Adrenal gland (tissue), 12 donors: ENCODE measurements around the gene ZMYND10. TPM values are rescaled to one million over a fixed set of nuclear protein-coding genes. Genes with fewer than 3 reads are reported as not detected.

ENCODE experiments used
- DNase-seq, 7 donors: peaks; one replicate each; pipeline ENCODE4 v3.0.0-alpha.2; 2019 to 2020
- H3K27ac ChIP-seq, 5 donors: fragments of 200-600 bp; sonication (generic) in 4 of 5; 1 replicate in 3 of 5; 2 replicates in 2 of 5; pipeline versions ENCODE4 v1.5.1 to v1.8.0; 2016 to 2020; ENCODE audit warnings: mild to moderate bottlenecking in 1 of 5
- H3K27me3 ChIP-seq: fragments of 200-600 bp; 2 replicates; pipeline ENCODE4 v1.8.0; 2021
- H3K36me3 ChIP-seq, 2 donors: fragments of 200-600 bp; replicated peaks in 1 of 2; 1 replicate in 1 of 2; 2 replicates in 1 of 2; pipeline versions ENCODE4 v1.5.1 to v1.8.0; 2018 to 2022
- H3K4me1 ChIP-seq, 2 donors: fragments of 200-600 bp; replicated peaks in 1 of 2; 1 replicate in 1 of 2; 2 replicates in 1 of 2; pipeline versions ENCODE4 v1.5.1 to v1.8.0; 2018 to 2021
- H3K4me3 ChIP-seq, 4 donors: fragments of 200-600 bp; sonication (generic) in 3 of 4; one replicate each; pipeline ENCODE4 v1.5.1; 2016 to 2018
- H3K9me3 ChIP-seq, 3 donors: fragments of 200-600 bp; sonication (generic) in 1 of 3; replicated peaks in 1 of 3; 1 replicate in 2 of 3; 2 replicates in 1 of 3; pipeline versions ENCODE4 v1.5.1 to v1.8.0; 2016 to 2021
- POLR2A ChIP-seq, 2 donors: fragments of 450-650 bp; IDR thresholded peaks; one replicate each; pipeline ENCODE4 v1.6.1; 2017; ENCODE audit warnings: antibody characterized with exemption in 2 of 2, mild to moderate bottlenecking in 2 of 2, moderate library complexity in 1 of 2
- WGBS, 4 donors: extraction: QIAGEN DNeasy Blood & Tissue Kit in 2 of 4; methylation state at CpG; one replicate each; pipeline versions ENCODE4 v1.1.5 to v1.1.7; 2013 to 2017; 5-methylcytosine and 5-hydroxymethylcytosine counted together
- intact Hi-C, 2 donors: fragments of 100-400 bp; cut with DNase I; formaldehyde crosslinking; loops; one replicate each; pipeline versions ENCODE4 v1.14.1 to v1.15.0; 2022 to 2023
- polyA plus RNA-seq, 3 donors: library from polyadenylated mRNA; stranded (reverse); fragments of 200-250 nt in 2 of 3; fragments of 350-450 nt in 1 of 3; fragmentation: Illumina TruSeq in 1 of 3; extraction: RNeasy Lipid Tissue Mini Kit (QIAGEN cat#74804) in 1 of 3; gene quantifications; one replicate each; pipeline ENCODE4 v1.2.3, GENCODE V29; 2013 to 2014
- total RNA-seq, 9 donors: library from RNA; depleted of rRNA in 4 of 9; stranded (reverse); fragments of >200 nt in 4 of 9; fragments of 120-200 nt in 1 of 9; fragmentation: NEBNext Ultra II Directional in 1 of 9; extraction: Animal tissue kit (Norgen Biotek cat#: 25700) in 1 of 9; gene quantifications; one replicate each; pipeline versions ENCODE4 v1.1.0 to v1.2.4, GENCODE V29; 2013 to 2023
- TF ChIP-seq, protein P1 (sequence below), 6 experiments: fragments of 450-650 bp in 4 of 6; fragments of 200-600 bp in 2 of 6; sonication (generic) in 1 of 6; IDR thresholded peaks; 1 replicate in 5 of 6; 2 replicates in 1 of 6; pipeline versions ENCODE4 v1.5.1 to v1.8.0; 2016 to 2021; ENCODE audit warnings: antibody characterized with exemption in 6 of 6, mild to moderate bottlenecking in 2 of 6, moderate library complexity in 1 of 6
- donor health status: healthy with polysubstance abuse.
- donor health status: Bipolar disorder and iron deficiency.
- donor health status: DM: yes; HTN: yes; CAD: no.
- donor health status: DM: no; HTN: no; CAD: no.
- donor health status: DM: no; HTN: no; CAD: no.
- donor health status: DM: yes; HTN: yes; CAD: no.

ZMYND10 gene
- total and polyA plus RNA-seq, 12 donors, result 0.11 to 1.9 (median 0.51) TPM; not detected in 4

- intact Hi-C loops, result no loop called here
- 6 to 64% (median 19%) methylated on average over 10 to 48 of the region's 48 CpGs for WGBS, 4 donors
- H3K27ac ChIP-seq, result peak overlapping the region in 1 of 5 donors; percentile 32
Measured at GRCh38 chr3:50364573-50365079, 19.1 kb upstream of the ZMYND10 start.

GRCh38 chr3:50359760-50360110 lies 14.2 kb upstream of the ZMYND10 start:
- H3K9me3 ChIP-seq, result no peaks in the 10 kb centered on the region
- 13 to 29% (median 17%) methylated on average over 5 to 8 of the region's 8 CpGs for WGBS, 4 donors
- peak overlapping the region in 1 of 4 donors; percentile 75 for H3K4me3 ChIP-seq
- peaks cover 37 to 45% of the 10 kb centered on the region in 2 donors for H3K4me1 ChIP-seq
- H3K27ac ChIP-seq, result no peak overlapping the region
- peaks cover 0 to 9% of the 10 kb centered on the region in 2 donors for H3K36me3 ChIP-seq
- DNase-seq, result no peak
- no peaks in the 10 kb centered on the region for H3K27me3 ChIP-seq
- intact Hi-C loops, result no loop called here
- TF ChIP-seq, protein P1, sequence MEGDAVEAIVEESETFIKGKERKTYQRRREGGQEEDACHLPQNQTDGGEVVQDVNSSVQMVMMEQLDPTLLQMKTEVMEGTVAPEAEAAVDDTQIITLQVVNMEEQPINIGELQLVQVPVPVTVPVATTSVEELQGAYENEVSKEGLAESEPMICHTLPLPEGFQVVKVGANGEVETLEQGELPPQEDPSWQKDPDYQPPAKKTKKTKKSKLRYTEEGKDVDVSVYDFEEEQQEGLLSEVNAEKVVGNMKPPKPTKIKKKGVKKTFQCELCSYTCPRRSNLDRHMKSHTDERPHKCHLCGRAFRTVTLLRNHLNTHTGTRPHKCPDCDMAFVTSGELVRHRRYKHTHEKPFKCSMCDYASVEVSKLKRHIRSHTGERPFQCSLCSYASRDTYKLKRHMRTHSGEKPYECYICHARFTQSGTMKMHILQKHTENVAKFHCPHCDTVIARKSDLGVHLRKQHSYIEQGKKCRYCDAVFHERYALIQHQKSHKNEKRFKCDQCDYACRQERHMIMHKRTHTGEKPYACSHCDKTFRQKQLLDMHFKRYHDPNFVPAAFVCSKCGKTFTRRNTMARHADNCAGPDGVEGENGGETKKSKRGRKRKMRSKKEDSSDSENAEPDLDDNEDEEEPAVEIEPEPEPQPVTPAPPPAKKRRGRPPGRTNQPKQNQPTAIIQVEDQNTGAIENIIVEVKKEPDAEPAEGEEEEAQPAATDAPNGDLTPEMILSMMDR (IDR thresholded peaks at IDR 0.05), result no peak
- TF ChIP-seq POLR2A (IDR thresholded peaks at IDR 0.05), result no peak

More at GRCh38 chr3:50364573-50365079, 19.1 kb upstream of the ZMYND10 start:
- peak overlapping the region in 2 of 4 donors; percentile 36 to 60 for H3K4me3 ChIP-seq
- no peaks in the 10 kb centered on the region for H3K9me3 ChIP-seq
- no peaks in the 10 kb centered on the region for H3K27me3 ChIP-seq
- peaks cover 6 to 9% of the 10 kb centered on the region in 2 donors for H3K4me1 ChIP-seq
- DNase-seq, result peak in 1 of 7 donors; percentile 48
- no peak for TF ChIP-seq POLR2A (IDR thresholded peaks at IDR 0.05)
- TF ChIP-seq, protein P1 (IDR thresholded peaks at IDR 0.05), result no peak
- no peaks in the 10 kb centered on the region for H3K36me3 ChIP-seq

DNA sequence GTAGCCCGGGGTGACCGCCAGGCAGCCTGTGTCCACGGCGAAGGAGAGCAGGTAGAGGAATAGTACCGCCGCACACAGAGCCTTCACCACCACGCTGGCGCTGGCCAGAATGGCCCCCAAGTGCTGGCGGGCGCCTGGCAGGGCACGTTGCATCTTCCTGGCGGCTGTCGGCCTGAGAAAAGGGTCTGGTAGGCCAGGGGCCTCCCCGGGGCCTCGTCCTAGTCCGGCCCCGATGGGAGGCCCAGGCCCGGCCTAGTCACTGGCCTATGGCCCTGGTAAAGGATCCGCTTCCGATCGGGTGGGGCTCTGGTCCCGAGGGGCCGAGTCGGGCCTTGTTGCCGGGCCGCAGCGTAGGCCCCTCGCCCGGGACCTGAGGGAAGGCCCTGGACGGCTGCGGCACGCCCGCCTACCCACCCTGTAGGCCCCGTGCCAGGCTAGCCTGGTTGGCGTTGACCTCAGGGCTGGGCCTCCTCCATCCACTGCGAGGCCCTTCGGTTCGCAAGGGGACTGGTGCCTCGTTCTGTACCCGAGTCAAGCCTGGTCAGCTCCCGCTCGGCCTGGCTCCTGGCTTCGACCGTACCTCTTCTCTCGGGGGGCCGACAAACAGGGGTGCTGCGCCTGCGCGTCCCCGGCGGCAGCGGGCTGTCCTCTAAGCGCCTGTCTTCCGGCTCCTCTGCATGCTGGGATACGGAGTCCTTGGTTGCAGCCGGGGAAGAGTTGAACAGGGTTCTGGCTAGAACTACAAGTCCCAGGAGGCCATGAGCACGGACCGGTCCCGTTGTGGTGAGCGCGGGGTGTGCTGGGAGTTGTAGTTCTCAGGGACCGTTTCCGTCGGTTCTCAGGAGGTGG lies 13.6 kb upstream of the ZMYND10 start, which contains the start of gene TMEM115:
Gene TMEM115, minus strand, starts transcription at position 611 of the 849 bp plus-strand sequence. Its CDS starts 458 bp downstream, at position 153.
- intact Hi-C loops, result no loop called here
- Histone ChIP-seq H3K9me3 (no peaks in the 10 kb centered on the region), H3K27ac (peak within 1 kb of the TSS in 4 of 5 donors; percentile 68 to 91 (median 88)), H3K4me1 (peaks cover 32 to 40% of the 10 kb centered on the region in 2 donors), H3K27me3 (no peaks in the 10 kb centered on the region), H3K36me3 (peaks cover 0 to 15% of the 10 kb centered on the region in 2 donors), H3K4me3 (peak within 1 kb of the TSS; percentile 31 to 85 (median 75))
- WGBS, 4 donors, result 0 to 1% (median 0%) methylated on average over 8 to 64 of the region's 64 CpGs
- peak; percentile 47 to 73 for TF ChIP-seq POLR2A (IDR thresholded peaks at IDR 0.05)
- TF ChIP-seq, protein P1 (IDR thresholded peaks at IDR 0.05), result no peak
- DNase-seq, result peak; percentile 97 to 99 (median 98)

- no peak for TF ChIP-seq POLR2A (IDR thresholded peaks at IDR 0.05)
- TF ChIP-seq, protein P1 (IDR thresholded peaks at IDR 0.05), result no peak
- Histone ChIP-seq H3K36me3 (peaks cover 0 to 22% of the 10 kb centered on the region in 2 donors), H3K4me1 (peaks cover 32 to 40% of the 10 kb centered on the region in 2 donors), H3K4me3 (peak overlapping the region; percentile 31 to 85 (median 75)), H3K27me3 (no peaks in the 10 kb centered on the region), H3K9me3 (no peaks in the 10 kb centered on the region), H3K27ac (peak overlapping the region in 3 of 5 donors; percentile 86 to 91 (median 89))
- no peak for DNase-seq
- WGBS, 4 donors, result 31 to 45% (median 40%) methylated on average over 19 to 24 of the region's 24 CpGs
- intact Hi-C loops, result no loop called here
Measured at GRCh38 chr3:50358355-50358910, 12.9 kb upstream of the ZMYND10 start.
